A549 (cell line): ENCODE data around the gene MSANTD4. TPM values are rescaled to one million over a fixed set of nuclear protein-coding genes. Genes with fewer than 3 reads are reported as not detected.

ENCODE experiments used
- ATAC-seq, 2 experiments: fragments of 200-7000 bp in 1 of 2; fragments of >200 bp in 1 of 2; cut with Nextera tagmentation in 1 of 2; cut with Tn5 transposase in 1 of 2; 3 replicates each; pipeline versions ENCODE4 v1.8.0 to v1.9.1; 2018 to 2020; ENCODE audit warnings: mild to moderate bottlenecking in 1 of 2, moderate library complexity in 1 of 2
- CTCF ChIA-PET: fragments of 300-600 bp; sonication (Branson Sonifier 250); formaldehyde crosslinking; extraction: SDS; loops from one replicate; lab custom pipeline; 2021; ENCODE audit warnings: antibody characterized with exemption, inconsistent platforms; lab: Yijun Ruan, JAX
- POLR2A ChIA-PET: fragments of 350-600 bp; formaldehyde crosslinking; extraction: SDS; loops from one replicate; lab custom pipeline; 2021; ENCODE audit warnings: antibody characterized with exemption, inconsistent platforms; lab: Yijun Ruan, JAX
- DNase-seq, 2 experiments: peaks; one replicate each; pipeline versions ENCODE4 v3.0.0 to v3.0.0-alpha.2; 2011 to 2016; ENCODE audit warnings: low read depth in 1 of 2, low spot score in 1 of 2
- FAIRE-seq: peaks from 2 replicates; lab custom pipeline; 2011; peaks lifted over from hg19 to GRCh38; lab: Jason Lieb, UNC
- H3K27ac ChIP-seq, 2 experiments: fragments of >200 bp; sonication (Bioruptor Twin); formaldehyde crosslinking; 3 replicates each; pipeline ENCODE4 v1.5.1; 2016 to 2017
- H3K4me1 ChIP-seq: fragments of >200 bp; sonication (Bioruptor Twin); formaldehyde crosslinking; 3 replicates; pipeline ENCODE4 v1.6.1; 2016
- H3K4me2 ChIP-seq: fragments of >200 bp; sonication (Bioruptor Twin); formaldehyde crosslinking; 3 replicates; pipeline ENCODE4 v1.6.1; 2016
- H3K4me3 ChIP-seq: fragments of >200 bp; sonication (Bioruptor Twin); formaldehyde crosslinking; 3 replicates; pipeline ENCODE4 v1.5.1; 2016
- H3K9me3 ChIP-seq: fragments of >200 bp; sonication (Bioruptor Twin); formaldehyde crosslinking; 3 replicates; pipeline ENCODE4 v1.6.1; 2016
- BHLHE40 ChIP-seq: IDR thresholded peaks from 2 replicates; pipeline ENCODE4 v1.6.1; 2012; ENCODE audit warnings: low read depth, low read length, inconsistent platforms
- CBX2 ChIP-seq: fragments of 200-600 bp; sonication (generic); IDR thresholded peaks from 2 replicates; pipeline ENCODE4 v1.6.1; 2016; ENCODE audit warnings: low read depth, mild to moderate bottlenecking, borderline replicate concordance
- CHD2 ChIP-seq: fragments of 150-350 bp; IDR thresholded peaks from 2 replicates; pipeline ENCODE4 v1.6.1; 2014; ENCODE audit warnings: low read length; ENCODE audit not compliant: partially characterized antibody
- CTCF ChIP-seq: fragments of >200 bp; sonication (Bioruptor Twin); formaldehyde crosslinking; IDR thresholded peaks from 3 replicates; pipeline ENCODE4 v1.5.1; 2016
- EP300 ChIP-seq, 2 experiments: fragments of >200 bp; sonication (Bioruptor Twin); formaldehyde crosslinking; IDR thresholded peaks; 2 replicates in 1 of 2; 3 replicates in 1 of 2; pipeline ENCODE4 v1.6.1; 2016 to 2017
- GATA3 ChIP-seq: IDR thresholded peaks from 2 replicates; pipeline ENCODE4 v1.6.1; 2012; ENCODE audit warnings: borderline replicate concordance
- HDAC2 ChIP-seq: fragments of 200-600 bp; sonication (generic); IDR thresholded peaks from 2 replicates; pipeline ENCODE4 v1.6.1; 2016
- HES2 ChIP-seq: fragments of >200 bp; sonication (Bioruptor Twin); formaldehyde crosslinking; IDR thresholded peaks from 2 replicates; pipeline ENCODE4 v1.6.1; 2016
- HEYL ChIP-seq: fragments of 250-450 bp; sonication (Bioruptor Pico); IDR thresholded peaks from 2 replicates; pipeline ENCODE4 v1.8.0; 2021; ENCODE audit warnings: mild to moderate bottlenecking, moderate library complexity
- HOXB13 ChIP-seq: fragments of 250-450 bp; sonication (Bioruptor Pico); IDR thresholded peaks from 2 replicates; pipeline ENCODE4 v1.5.0; 2020; ENCODE audit warnings: low read depth, mild to moderate bottlenecking, moderate library complexity
- KDM5A ChIP-seq: fragments of 200-600 bp; sonication (generic); IDR thresholded peaks from 2 replicates; pipeline ENCODE4 v1.6.1; 2016; ENCODE audit warnings: antibody characterized with exemption, mild to moderate bottlenecking
- MAFK ChIP-seq: fragments of 450-650 bp; IDR thresholded peaks from 2 replicates; pipeline ENCODE4 v1.6.1; 2014; ENCODE audit not compliant: partially characterized antibody
- MAZ ChIP-seq: fragments of 150-350 bp; IDR thresholded peaks from 2 replicates; pipeline ENCODE4 v1.6.1; 2014; ENCODE audit warnings: antibody characterized with exemption, low read depth, low read length, borderline replicate concordance
- NPAS2 ChIP-seq: fragments of 250-450 bp; sonication (Bioruptor Pico); IDR thresholded peaks from 2 replicates; pipeline ENCODE4 v1.8.0; 2022; ENCODE audit warnings: mild to moderate bottlenecking, moderate library complexity, borderline replicate concordance
- NR3C1 ChIP-seq: fragments of >200 bp; sonication (Bioruptor Twin); formaldehyde crosslinking; IDR thresholded peaks from 3 replicates; pipeline ENCODE4 v1.6.1; 2017
- RAD21 ChIP-seq, 2 experiments: fragments of >200 bp in 1 of 2; sonication (Bioruptor Twin) in 1 of 2; formaldehyde crosslinking in 1 of 2; IDR thresholded peaks in 1 of 2; conservative IDR thresholded peaks in 1 of 2; 2 replicates in 1 of 2; 3 replicates in 1 of 2; pipeline ENCODE4 v1.6.1; 2012 to 2018; ENCODE audit warnings: inconsistent platforms in 1 of 2
- RARB ChIP-seq: fragments of 250-450 bp; sonication (Bioruptor Pico); IDR thresholded peaks from 2 replicates; pipeline ENCODE4 v1.8.0; 2021; ENCODE audit warnings: mild to moderate bottlenecking, moderate library complexity
- RCOR1 ChIP-seq: fragments of 150-350 bp; IDR thresholded peaks from 2 replicates; pipeline ENCODE4 v1.6.1; 2014; ENCODE audit warnings: antibody characterized with exemption, low read length, low read depth
- RFX5 ChIP-seq: fragments of 450-650 bp; IDR thresholded peaks from 2 replicates; pipeline ENCODE4 v1.7.1; 2014; ENCODE audit warnings: antibody characterized with exemption, mild to moderate bottlenecking, moderate library complexity
- TFCP2L1 ChIP-seq: fragments of 250-450 bp; sonication (Bioruptor Pico); IDR thresholded peaks from 2 replicates; pipeline ENCODE4 v1.5.0; 2021; ENCODE audit warnings: mild to moderate bottlenecking
- ZFP36 ChIP-seq: fragments of 450-650 bp; IDR thresholded peaks from 2 replicates; pipeline ENCODE4 v1.6.1; 2014; ENCODE audit warnings: borderline replicate concordance; ENCODE audit not compliant: partially characterized antibody
- ZNF302 ChIP-seq: fragments of 250-450 bp; sonication (Bioruptor Pico); IDR thresholded peaks from 2 replicates; pipeline ENCODE4 v1.9.0; 2021; ENCODE audit warnings: inconsistent platforms, mild to moderate bottlenecking, moderate library complexity
- WGBS: methylation state at CpG from one replicate; pipeline ENCODE4 v1.1.6; 2017; ENCODE audit errors: missing lambda C conversion rate; 5-methylcytosine and 5-hydroxymethylcytosine counted together
- polyA plus RNA-seq, 4 experiments: library from polyadenylated mRNA; depleted of rRNA in 3 of 4; stranded (reverse); fragments of >200 nt; fragmentation: RNase III in 1 of 4; extraction: RNeasy Plus Mini Kit Qiagen cat#74134 plus additional on column Dnase treatment in 1 of 4; gene quantifications; 2 replicates in 3 of 4; 3 replicates in 1 of 4; pipeline ENCODE4 v1.2.3, GENCODE V29; 2011 to 2017
- TF ChIP-seq, protein P1 (sequence below): fragments of 250-450 bp; sonication (Bioruptor Pico); IDR thresholded peaks from 2 replicates; pipeline ENCODE4 v1.5.0; 2021; ENCODE audit warnings: mild to moderate bottlenecking, moderate library complexity, borderline replicate concordance
- TF ChIP-seq, protein P2 (sequence below): fragments of 150-350 bp; IDR thresholded peaks from 2 replicates; pipeline ENCODE4 v1.6.1; 2014; ENCODE audit warnings: low read depth, mild to moderate bottlenecking, low read length

Gene MSANTD4
- polyA plus RNA-seq, 2 of the 4 experiments (the other 2 are of a cell fraction) = 9.4 to 14.2 TPM

- 94% methylated on average over 2 of the region's 2 CpGs for WGBS
- DNase-seq (no peak), ATAC-seq (no peak), FAIRE-seq (no peak)
- H3K4me2 ChIP-seq = no peak overlapping the region
- no peak overlapping the region for H3K4me3 ChIP-seq
- ChIA-PET CTCF (no interaction called here), POLR2A (no interaction called here)
- H3K27ac ChIP-seq = no peak overlapping the region
- no peaks in the 10 kb centered on the region for H3K9me3 ChIP-seq
- peaks cover 21% of the 10 kb centered on the region for H3K4me1 ChIP-seq
- TF ChIP-seq MAFK (no peak), GATA3 (no peak), CTCF (no peak), NR3C1 (no peak), HEYL (CRISPR knock-in tag) (no peak), BHLHE40 (no peak), RARB (no peak), EP300 (IDR thresholded peaks at IDR 0.05) (no peak)
- TF ChIP-seq, protein P1, sequence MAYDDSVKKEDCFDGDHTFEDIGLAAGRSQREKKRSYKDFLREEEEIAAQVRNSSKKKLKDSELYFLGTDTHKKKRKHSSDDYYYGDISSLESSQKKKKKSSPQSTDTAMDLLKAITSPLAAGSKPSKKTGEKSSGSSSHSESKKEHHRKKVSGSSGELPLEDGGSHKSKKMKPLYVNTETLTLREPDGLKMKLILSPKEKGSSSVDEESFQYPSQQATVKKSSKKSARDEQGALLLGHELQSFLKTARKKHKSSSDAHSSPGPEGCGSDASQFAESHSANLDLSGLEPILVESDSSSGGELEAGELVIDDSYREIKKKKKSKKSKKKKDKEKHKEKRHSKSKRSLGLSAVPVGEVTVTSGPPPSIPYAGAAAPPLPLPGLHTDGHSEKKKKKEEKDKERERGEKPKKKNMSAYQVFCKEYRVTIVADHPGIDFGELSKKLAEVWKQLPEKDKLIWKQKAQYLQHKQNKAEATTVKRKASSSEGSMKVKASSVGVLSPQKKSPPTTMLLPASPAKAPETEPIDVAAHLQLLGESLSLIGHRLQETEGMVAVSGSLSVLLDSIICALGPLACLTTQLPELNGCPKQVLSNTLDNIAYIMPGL = no peak
Observed at GRCh38 chr11:106017093-106017492, 4.9 kb downstream of the MSANTD4 start.

- CTCF ChIA-PET = no interaction called here
- Histone ChIP-seq H3K4me1 (peaks cover 10% of the 10 kb centered on the region; the same call in 2 of the 3 replicates), H3K9me3 (no peaks in the 10 kb centered on the region), H3K4me3 (no peak overlapping the region), H3K27ac (no peak overlapping the region), H3K4me2 (no peak overlapping the region)
- FAIRE-seq (no peak), ATAC-seq (no peak)
- POLR2A ChIA-PET = no interaction called here
- no peak for TF ChIP-seq KDM5A
- no peak for TF ChIP-seq RCOR1
- no peak for TF ChIP-seq ZNF302 (CRISPR knock-in tag)
- TF ChIP-seq CHD2 = no peak
- TF ChIP-seq, protein P1 = no peak
- TF ChIP-seq NPAS2 (CRISPR knock-in tag) = no peak
- TF ChIP-seq, protein P2, sequence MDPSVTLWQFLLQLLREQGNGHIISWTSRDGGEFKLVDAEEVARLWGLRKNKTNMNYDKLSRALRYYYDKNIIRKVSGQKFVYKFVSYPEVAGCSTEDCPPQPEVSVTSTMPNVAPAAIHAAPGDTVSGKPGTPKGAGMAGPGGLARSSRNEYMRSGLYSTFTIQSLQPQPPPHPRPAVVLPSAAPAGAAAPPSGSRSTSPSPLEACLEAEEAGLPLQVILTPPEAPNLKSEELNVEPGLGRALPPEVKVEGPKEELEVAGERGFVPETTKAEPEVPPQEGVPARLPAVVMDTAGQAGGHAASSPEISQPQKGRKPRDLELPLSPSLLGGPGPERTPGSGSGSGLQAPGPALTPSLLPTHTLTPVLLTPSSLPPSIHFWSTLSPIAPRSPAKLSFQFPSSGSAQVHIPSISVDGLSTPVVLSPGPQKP = no peak
- TF ChIP-seq HES2 = no peak
- TF ChIP-seq EP300 (IDR thresholded peaks at IDR 0.05) = no peak
- no peak for TF ChIP-seq CTCF
- no peak for TF ChIP-seq RFX5
- no peak for TF ChIP-seq RAD21 (conservative IDR thresholded peaks at IDR 0.05 in 1 of 2, IDR thresholded peaks at IDR 0.05 in 1 of 2)
- no peak for TF ChIP-seq TFCP2L1 (CRISPR knock-in tag)
- TF ChIP-seq MAZ = no peak
- TF ChIP-seq HDAC2 = no peak
- TF ChIP-seq CBX2 = no peak
- no peak for TF ChIP-seq HOXB13 (CRISPR knock-in tag)
- no peak for TF ChIP-seq ZFP36
- TF ChIP-seq, all 56 proteins: peak for 0
- no peak for DNase-seq
- WGBS = 88% methylated on average over 2 of the region's 2 CpGs
Observed at GRCh38 chr11:106015066-106015465, 7.0 kb downstream of the MSANTD4 start.
